HG03460 (cell line): Measurements from ENCODE around the gene TULP3.

Experiments used
- ATAC-seq: cut with Tn5 transposase; IDR thresholded peaks from one replicate; pipeline ENCODE4 v1.9.1; 2021; ENCODE audit not compliant: unreplicated experiment

The TULP3 gene

GRCh38 chr12:2963760-2964292, 73.1 kb downstream of the TULP3 start:
- ATAC-seq: no peak

GRCh38 chr12:2967651-2968050, 77.0 kb downstream of the TULP3 start:
- ATAC-seq: no peak

GRCh38 chr12:2970744-2971143, 80.1 kb downstream of the TULP3 start:
- ATAC-seq: no peak

- ATAC-seq: no peak
Observed at GRCh38 chr12:2973566-2973965, 82.9 kb downstream of the TULP3 start.

GRCh38 chr12:2974560-2974971, 83.9 kb downstream of the TULP3 start:
- ATAC-seq: no peak

- ATAC-seq: no peak
Observed at GRCh38 chr12:2976581-2976996, 85.9 kb downstream of the TULP3 start.

- no peak for ATAC-seq
Observed at GRCh38 chr12:2977776-2978175, 87.1 kb downstream of the TULP3 start.

- no peak for ATAC-seq
Observed at GRCh38 chr12:2979806-2980205, 89.1 kb downstream of the TULP3 start.

GRCh38 chr12:2980630-2981029, 89.9 kb downstream of the TULP3 start:
- ATAC-seq: no peak

- no peak for ATAC-seq
Observed at GRCh38 chr12:2982361-2982760, 91.7 kb downstream of the TULP3 start.

- no peak for ATAC-seq
Observed at GRCh38 chr12:2984249-2984648, 93.6 kb downstream of the TULP3 start.

- no peak for ATAC-seq
Observed at GRCh38 chr12:2984698-2985097, 94.0 kb downstream of the TULP3 start.

- no peak for ATAC-seq
Observed at GRCh38 chr12:2986876-2987275, 96.2 kb downstream of the TULP3 start.

- no peak for ATAC-seq
Observed at GRCh38 chr12:2988494-2988893, 97.8 kb downstream of the TULP3 start.
